ENCODE measurements around the gene FMN1. TPM values are rescaled to one million over a fixed set of nuclear protein-coding genes. Genes with fewer than 3 reads are reported as not detected.

FMN1 gene
- total RNA-seq, 1 donor from 2014 or later, result 0.17 TPM

- DNase-seq, result no peak
Measured at GRCh38 chr15:32746116-32746857, 448.2 kb downstream of the FMN1 start.

DNA sequence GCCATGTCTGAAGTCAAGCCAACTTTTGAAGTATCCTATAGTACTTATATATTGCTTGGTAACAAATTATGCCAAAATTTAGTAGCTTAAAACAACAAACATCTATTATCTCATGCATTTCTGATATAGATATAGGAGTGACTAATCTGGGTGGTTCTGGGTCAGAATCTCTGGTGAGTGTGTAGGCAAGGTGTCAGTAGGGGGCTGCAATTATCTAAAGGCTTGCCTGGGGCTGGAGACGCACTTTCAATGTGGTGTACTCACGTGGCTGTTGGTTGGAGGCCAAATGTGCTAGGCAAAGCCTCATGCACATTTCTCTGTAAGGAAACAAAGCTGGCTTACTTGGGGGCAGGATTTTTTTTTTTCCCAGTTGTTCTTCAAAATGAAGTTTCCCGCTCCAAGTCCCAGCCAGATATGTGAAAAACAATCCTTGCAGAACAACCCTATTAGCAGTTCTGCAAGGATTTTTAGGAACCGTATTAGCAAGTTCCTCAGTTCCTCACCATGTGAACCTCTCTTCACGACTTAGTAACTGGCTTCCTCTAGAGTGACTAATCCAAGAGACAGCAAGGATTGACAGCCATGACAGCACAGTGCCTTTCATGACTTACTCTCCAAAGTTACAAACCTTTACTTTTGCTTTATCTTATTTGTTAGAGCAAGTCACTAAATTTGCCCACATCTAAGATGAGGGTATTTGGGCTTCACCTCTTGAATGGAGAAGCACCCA is 450.9 kb downstream of the FMN1 start:
- no peak for DNase-seq

- no peak for DNase-seq
Measured at GRCh38 chr15:32739522-32740063, 454.9 kb downstream of the FMN1 start.

DNA sequence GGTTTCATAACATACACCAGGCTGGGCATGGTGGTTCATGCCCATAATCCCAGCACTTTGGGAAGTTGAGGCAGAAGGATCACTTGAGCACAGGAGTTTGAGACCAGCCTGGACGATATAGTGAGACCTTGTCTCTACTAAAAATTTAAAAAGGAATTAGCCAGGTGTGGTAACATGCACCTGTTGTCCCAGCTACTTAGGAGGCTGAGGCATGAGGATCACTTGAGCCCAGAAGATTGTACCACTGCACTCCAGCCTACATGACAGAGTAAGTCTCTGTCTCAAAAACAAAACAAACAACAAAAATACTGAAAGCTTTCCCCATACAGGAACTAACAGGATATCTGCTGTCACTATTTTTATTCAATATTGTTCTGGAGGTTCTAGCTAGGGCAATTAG is 455.8 kb downstream of the FMN1 start:
- no peak for DNase-seq

DNA sequence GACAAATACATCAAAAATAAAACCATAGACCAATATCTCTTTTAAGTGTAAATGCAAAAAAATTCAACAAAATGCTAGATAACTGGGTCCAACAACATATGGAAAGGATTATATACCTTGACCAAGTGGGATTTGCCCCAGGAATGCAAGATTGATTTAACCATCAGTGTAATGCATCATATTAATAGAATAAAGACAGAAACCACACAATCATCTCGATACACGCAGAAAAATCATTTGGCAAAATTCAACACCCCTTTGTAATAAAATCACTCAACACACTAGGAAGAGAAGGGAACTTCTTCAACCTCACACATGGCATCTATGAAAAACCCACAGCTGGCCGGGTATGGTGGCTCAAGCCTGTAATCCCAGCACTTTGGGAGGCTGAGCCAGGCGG is 457.2 kb downstream of the FMN1 start:
- DNase-seq, result no peak

DNA sequence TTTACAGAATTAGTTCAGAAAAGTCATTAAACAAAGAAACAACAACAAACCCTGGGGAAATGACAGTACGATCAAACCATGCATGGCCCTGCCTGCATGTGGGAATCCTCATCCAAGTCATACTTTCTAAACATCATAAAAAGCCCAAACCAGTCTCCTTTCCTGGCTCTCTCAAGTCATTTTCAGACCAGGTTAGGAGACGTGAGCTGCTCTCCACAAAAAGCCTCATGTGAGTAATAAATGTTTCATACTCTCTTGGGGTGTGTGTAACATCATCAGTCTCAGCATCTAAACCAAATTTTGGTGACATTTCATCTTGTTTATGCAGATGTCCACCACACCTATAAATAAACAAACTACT is 457.8 kb downstream of the FMN1 start:
- no peak for DNase-seq

DNA sequence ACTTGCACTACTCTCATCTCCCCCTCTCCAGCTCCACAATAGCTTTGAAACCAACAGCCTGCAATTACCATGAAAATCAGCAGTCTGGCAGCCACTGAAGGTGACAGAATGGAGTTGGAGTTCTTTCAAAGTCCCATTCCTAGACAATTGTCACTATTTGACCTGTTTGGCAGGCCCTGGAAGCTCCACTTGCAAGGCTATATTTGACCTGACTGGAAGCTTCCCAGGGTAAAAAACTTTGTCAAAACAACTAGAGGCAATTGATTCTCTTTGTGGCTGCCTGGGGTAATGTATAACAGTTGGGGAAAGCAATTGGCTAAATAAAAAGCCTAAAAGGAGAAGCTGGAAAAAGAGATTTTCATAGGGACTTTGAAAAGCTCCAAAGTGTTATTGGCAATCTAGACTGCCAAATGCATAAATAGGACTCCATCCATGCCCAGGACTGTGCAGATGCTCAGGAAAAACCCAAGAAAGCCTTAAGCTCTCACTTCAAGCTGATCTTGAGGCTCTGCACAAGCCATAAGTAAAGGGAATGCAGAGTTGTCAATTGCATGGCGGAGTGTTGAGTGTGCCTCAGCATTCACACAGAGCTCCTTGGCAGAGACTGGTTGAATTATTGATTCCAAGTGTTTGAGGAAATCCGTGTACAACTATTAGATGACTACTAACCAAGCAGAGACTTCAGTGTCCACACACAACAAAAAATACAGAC is 458.4 kb downstream of the FMN1 start:
- no peak for DNase-seq

GRCh38 chr15:32733281-32733680 is 461.2 kb downstream of the FMN1 start:
- no peak for DNase-seq

DNA sequence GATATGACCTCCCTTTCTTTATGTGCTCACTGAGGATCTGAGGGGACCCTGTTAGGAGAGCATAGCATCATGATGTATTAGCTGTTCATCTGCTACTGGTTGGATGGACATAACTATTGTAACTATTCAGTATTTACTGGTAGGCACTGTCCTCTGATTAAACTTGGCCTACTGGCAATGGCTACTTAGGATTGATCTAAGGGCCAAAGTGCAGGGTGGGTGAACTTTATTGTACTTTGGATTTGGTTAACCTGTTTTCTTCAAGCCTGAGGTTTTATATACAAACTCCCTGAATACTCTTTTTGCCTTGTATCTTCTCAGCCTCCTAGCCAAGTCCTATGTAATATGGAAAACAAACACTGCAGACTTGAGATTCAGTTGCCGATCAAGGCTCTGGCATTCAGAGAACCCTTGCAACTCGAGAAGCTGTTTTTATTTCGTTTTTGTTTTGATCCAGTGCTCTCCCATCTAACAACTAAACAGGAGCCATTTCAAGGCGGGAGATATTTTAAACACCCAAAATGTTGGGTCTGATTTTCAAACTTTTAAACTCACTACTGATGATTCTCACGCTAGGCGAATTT is 461.8 kb downstream of the FMN1 start:
- DNase-seq, result no peak

GRCh38 chr15:32730677-32731654 is 463.5 kb downstream of the FMN1 start:
- peak; percentile 19 for DNase-seq

DNA sequence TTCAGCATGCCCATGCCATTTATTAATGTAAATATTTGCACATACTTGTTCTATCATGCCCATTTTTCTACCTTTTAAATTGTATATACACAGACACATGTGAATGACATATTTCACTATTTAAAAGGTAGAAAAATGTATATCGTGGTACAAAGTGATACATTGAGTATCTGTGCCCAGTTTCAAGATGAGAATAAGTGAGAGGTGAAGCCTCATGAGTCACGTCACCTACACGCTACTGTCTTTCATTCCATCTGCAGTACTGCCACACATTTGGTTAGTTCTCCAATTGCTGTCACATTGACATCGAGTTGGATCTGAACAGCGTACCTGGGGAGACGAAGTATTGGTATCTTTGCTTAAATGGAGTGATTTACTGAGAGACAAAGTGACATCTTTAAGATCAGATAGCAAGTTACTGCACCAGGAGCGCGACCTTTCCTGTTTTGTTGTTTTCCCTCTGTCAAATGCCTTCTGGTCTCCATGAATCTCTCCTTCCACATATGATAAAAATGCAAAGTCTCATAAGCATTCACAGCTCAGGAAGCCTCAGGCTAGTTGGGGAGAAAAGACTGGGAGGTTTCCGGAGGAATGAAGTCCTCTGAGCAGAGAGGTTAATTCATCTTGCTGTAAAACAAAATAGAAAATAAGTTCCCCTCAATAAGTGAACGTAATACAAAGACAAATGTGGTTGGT is 464.7 kb downstream of the FMN1 start:
- no peak for DNase-seq

GRCh38 chr15:32723171-32723948 is 471.2 kb downstream of the FMN1 start:
- no peak for DNase-seq

DNA sequence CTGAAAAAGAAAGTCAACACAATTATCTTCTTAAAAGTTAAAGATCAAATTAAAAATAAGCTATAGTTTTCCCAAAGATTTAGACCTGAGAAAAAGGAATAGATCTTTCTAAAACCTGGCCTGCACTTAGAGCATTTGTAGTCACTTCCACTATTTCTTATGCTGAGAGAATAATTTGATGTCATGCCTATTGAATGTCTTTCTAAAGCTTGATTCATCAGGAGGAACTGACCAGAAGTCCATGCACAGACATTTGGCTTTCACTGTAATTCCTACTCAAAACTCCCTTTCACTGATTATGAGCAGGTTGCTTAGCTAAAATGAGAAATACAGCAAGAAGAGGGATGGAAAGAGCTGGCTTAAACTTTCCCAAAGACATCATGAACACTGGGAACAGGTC is 472.4 kb downstream of the FMN1 start:
- DNase-seq, result no peak

- DNase-seq, result no peak
Measured at GRCh38 chr15:32721596-32721995, 472.9 kb downstream of the FMN1 start.

DNA sequence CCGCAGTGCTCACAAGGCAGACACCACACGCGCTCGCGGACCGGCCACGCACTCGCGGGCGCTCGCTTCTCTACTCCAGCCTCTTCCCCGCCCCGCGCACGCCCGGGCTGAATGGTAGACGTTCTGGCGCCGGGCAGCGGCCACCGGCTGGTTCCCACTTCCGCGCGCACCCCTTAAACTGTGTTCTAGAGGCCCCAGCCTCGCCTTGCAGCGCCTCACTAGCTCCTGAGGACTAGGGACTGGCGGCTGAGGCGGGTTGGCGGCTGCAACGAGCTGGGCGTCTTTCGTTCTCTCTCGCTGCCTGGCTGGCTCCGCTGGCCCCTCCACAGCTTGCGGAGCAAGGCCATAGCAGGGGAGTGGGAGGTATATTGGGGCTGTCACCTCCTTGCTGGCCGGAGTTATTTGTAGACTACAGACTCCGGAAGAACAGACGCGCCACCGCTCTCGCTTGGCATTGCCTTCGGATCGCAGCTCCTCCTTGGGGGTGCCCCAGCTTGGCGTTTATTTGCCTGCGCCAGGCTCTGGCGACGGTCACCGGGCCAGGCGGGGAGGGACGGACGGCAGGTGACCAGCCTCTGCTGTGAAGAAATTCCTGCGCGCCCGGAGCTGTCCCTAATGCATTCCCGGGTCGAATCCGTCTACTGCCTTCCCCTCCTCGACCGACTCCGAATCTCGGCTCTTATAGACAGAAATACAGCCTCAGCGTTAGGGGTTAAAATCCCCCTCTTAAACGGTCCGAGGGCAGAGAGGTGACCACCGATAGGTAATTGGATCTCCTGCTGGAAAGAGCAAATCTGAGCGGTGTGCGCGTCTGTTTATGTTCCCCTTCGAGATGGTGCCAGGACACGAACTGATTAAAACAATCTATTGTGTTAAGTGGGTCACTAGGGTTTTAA is 475.4 kb downstream of the FMN1 start:
- peak; percentile 13 for DNase-seq

GRCh38 chr15:32718227-32718820 is 476.2 kb downstream of the FMN1 start:
- DNase-seq, result peak; percentile 34

GRCh38 chr15:32717426-32718226 is 476.9 kb downstream of the FMN1 start, which contains the start of gene GREM1:
Gene GREM1, plus strand, starts transcription at chr15:32718004. Its CDS starts 12,687 bp downstream, at chr15:32730691.
- no peak for DNase-seq

- DNase-seq, result no peak
Measured at GRCh38 chr15:32716915-32717425, 477.5 kb downstream of the FMN1 start.

Measured in dermis blood vessel endothelial cell (primary cell).